Astrocyte of the cerebellum (primary cell): ENCODE data around the gene SKP2.

ENCODE experiments used
- DNase-seq: peaks from one replicate; pipeline ENCODE4 v3.0.0-alpha.2; 2011; ENCODE audit warnings: low read depth
- H3K4me3 ChIP-seq: 2 replicates; pipeline ENCODE4 v1.5.1; 2011; ENCODE audit warnings: mild to moderate bottlenecking, low read depth, low read length, moderate library complexity
- CTCF ChIP-seq: IDR thresholded peaks from 2 replicates; pipeline ENCODE4 v1.5.1; 2012; ENCODE audit warnings: low read length, low read depth, moderate library complexity, mild to moderate bottlenecking; ENCODE audit errors: missing control alignments
- in situ Hi-C: cut with HindIII; loops from 2 replicates; pipeline ENCODE4 v1.10.0; 2017; ENCODE audit warnings: low sequenced_read_pairs

SKP2 gene

DNA sequence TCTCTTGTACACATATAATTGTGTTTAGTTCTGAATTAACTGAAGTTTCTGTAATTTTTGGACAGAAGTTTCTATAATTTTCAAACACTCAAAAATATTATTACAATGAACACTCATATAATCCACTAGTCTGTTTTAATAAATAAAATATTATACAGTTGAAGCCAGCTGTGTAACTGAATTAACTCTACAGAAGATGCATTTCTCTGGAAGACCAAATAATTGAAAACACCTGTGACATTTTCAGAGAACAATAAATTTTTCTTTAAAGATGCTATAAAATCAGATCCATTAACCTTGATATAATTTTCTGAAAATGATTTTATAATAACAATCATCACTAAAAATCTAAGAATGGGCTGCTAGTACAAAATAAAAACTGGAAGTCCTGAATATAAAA is 75.1 kb downstream of the SKP2 start:
- H3K4me3 ChIP-seq, result no peak overlapping the region
- no peak for TF ChIP-seq CTCF
- in situ Hi-C loops, result no loop called here
- no peak for DNase-seq

GRCh38 chr5:36228505-36228904 is 76.6 kb downstream of the SKP2 start:
- DNase-seq, result no peak
- in situ Hi-C loops, result no loop called here
- H3K4me3 ChIP-seq, result no peak overlapping the region
- no peak for TF ChIP-seq CTCF

DNA sequence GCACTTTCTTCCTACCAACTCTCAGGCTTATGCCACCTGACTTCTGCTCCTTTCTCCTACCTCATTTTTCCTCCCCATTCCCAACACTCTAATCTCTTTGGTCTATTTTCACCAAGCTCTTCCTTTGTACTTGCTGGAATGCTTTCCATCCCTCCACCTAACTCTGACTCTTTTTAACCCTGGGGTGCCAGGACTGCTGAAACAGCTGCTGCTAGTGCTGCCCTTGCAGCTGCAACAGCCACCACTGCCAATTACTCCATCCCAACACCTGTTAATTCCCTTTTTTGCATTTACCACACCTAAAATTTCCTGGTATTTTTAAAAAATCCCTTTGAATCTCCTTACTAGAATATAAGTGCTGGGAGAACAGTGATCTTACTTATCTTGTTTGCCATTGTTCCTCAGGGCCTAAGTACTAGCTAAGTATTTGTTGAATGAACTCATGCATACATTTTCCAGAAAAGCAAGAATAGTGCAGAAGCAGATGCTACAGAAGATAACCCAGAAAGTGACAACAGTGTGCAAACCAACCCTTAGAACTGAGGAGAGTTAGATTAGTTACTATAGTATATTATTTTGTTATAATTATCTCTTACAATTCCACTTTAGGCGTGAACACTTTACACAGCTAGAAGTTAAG is 78.4 kb downstream of the SKP2 start:
- TF ChIP-seq CTCF, result no peak
- in situ Hi-C loops, result no loop called here
- no peak for DNase-seq
- H3K4me3 ChIP-seq, result no peak overlapping the region

- H3K4me3 ChIP-seq, result no peak overlapping the region
- DNase-seq, result no peak
- in situ Hi-C loops, result no loop called here
- no peak for TF ChIP-seq CTCF
Observed at GRCh38 chr5:36232533-36232932, 80.6 kb downstream of the SKP2 start.
